NCI-H2196 treated with DMSO at 0.1 percent for 48 hours (cell line): Measurements from ENCODE around the gene MSH5.
"Not testable (repeated sequence)": the region's sequence is repeated elsewhere in the genome, so short reads cannot be mapped to it uniquely, and the experiment has no call there.

Experiments used
- DNase-seq: peaks from one replicate; lab custom pipeline; 2025; ENCODE audit not compliant: unreplicated experiment; lab: John Stamatoyannopoulos, UW

Gene MSH5

GRCh38 chr6:31739639-31740396 is at the start of gene MSH5:
Gene MSH5, plus strand, starts transcription at chr6:31740005. Its CDS starts 462 bp downstream, at chr6:31740467.
- DNase-seq = peak; percentile 99

GRCh38 chr6:31690231-31691077 is 49.4 kb upstream of the MSH5 start:
- DNase-seq = no peak

- no peak for DNase-seq
Observed at GRCh38 chr6:31691078-31691463, 48.7 kb upstream of the MSH5 start.

- no peak for DNase-seq
Observed at GRCh38 chr6:31691564-31692108, 48.2 kb upstream of the MSH5 start.

- no peak for DNase-seq
Observed at GRCh38 chr6:31692353-31692752, 47.5 kb upstream of the MSH5 start.

GRCh38 chr6:31692886-31693285 is 46.9 kb upstream of the MSH5 start:
- DNase-seq = no peak

GRCh38 chr6:31693535-31693934 is 46.3 kb upstream of the MSH5 start:
- DNase-seq = no peak

GRCh38 chr6:31697555-31697954 is 42.2 kb upstream of the MSH5 start:
- no peak for DNase-seq

- DNase-seq = no peak
Observed at GRCh38 chr6:31700740-31701401, 38.9 kb upstream of the MSH5 start.

GRCh38 chr6:31701666-31702404 is 38.0 kb upstream of the MSH5 start:
- DNase-seq = peak; percentile 37

GRCh38 chr6:31702405-31702818 is 37.4 kb upstream of the MSH5 start:
- no peak for DNase-seq

- DNase-seq = peak; percentile 88
Observed at GRCh38 chr6:31702819-31703716, 36.7 kb upstream of the MSH5 start, which contains the start of gene ABHD16A. Gene ABHD16A, minus strand, starts transcription at chr6:31703324. Its CDS starts 43 bp downstream, at chr6:31703281.

GRCh38 chr6:31705931-31706330 is 33.9 kb upstream of the MSH5 start:
- DNase-seq = no peak

GRCh38 chr6:31706599-31706998 is 33.2 kb upstream of the MSH5 start, which contains the start of gene LY6G6F:
Gene LY6G6F, plus strand, starts transcription at chr6:31706866. Its CDS starts 41 bp downstream, at chr6:31706907.
- no peak for DNase-seq

- DNase-seq = no peak
Observed at GRCh38 chr6:31707701-31708100, 32.1 kb upstream of the MSH5 start.

- no peak for DNase-seq
Observed at GRCh38 chr6:31708224-31708623, 31.6 kb upstream of the MSH5 start.

- not testable (repeated sequence) for DNase-seq
Observed at GRCh38 chr6:31709157-31709556, 30.6 kb upstream of the MSH5 start.

- no peak for DNase-seq
Observed at GRCh38 chr6:31710523-31711219, 29.1 kb upstream of the MSH5 start.

- no peak for DNase-seq
Observed at GRCh38 chr6:31711233-31711632, 28.6 kb upstream of the MSH5 start.
